GM18502 (cell line): ENCODE measurements around the gene EPN2.

ENCODE experiments used
- ATAC-seq: cut with Tn5 transposase; IDR thresholded peaks from one replicate; pipeline ENCODE4 v1.9.1; 2021; ENCODE audit warnings: mild to moderate bottlenecking; ENCODE audit not compliant: unreplicated experiment, poor library complexity

The EPN2 gene

DNA sequence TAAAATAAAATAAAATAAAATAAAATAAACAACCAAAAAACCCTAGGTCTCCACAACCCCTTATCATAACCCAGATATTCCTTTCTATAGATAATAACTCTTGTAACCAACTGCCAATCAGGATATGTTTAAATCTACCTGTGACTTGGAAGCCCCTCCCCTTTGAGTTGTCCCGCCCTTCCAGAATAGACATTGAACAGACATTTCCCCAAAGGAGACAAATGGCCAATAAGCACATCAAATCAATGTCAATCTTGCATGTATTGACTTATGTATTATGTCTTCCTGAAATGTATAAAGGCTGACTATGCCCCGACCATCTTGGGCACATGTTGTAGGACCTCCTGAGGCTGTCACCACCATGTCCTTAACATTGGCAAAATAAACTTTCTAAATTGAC lies 139.6 kb downstream of the EPN2 start:
- ATAC-seq, result no peak

DNA sequence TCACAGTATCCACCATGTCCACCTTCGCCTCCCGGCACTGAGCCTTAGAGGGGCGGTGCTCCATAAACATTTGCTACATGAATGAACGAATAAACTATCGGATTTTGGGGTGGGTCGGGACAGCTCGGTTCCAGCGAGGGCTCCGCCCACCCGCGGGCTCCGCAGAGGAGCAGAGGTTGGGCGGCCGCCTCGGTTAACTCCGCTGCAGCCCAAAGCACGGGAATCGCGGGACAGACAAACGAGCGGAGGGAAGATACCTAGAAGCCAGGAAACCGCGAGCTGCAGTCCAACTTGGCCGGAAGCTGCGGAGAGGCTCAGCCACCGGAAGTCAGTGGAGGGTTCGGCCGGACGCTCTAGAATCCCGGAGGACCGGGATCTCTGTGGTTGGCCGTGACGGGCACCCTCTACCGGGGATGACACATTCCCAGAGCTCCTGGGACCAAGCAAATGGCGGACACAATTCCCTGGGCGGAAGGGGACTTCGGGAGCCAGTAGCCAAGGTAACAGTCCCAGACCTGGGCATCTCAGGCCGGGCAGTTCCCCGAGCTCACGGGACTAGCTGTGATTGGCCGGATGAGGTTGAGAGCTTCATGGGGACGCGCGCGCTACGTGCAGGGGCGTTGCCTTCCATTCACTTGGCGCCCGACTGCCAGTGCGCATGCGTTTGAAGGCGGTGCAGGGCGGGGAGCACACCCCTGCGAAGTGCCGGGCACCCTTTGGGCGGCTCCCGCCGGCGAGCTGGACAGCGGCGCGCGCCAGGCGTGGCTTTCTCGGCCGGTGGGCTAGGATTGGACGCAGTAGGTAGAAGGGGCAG lies 140.6 kb downstream of the EPN2 start:
- ATAC-seq, result peak; percentile 92

DNA sequence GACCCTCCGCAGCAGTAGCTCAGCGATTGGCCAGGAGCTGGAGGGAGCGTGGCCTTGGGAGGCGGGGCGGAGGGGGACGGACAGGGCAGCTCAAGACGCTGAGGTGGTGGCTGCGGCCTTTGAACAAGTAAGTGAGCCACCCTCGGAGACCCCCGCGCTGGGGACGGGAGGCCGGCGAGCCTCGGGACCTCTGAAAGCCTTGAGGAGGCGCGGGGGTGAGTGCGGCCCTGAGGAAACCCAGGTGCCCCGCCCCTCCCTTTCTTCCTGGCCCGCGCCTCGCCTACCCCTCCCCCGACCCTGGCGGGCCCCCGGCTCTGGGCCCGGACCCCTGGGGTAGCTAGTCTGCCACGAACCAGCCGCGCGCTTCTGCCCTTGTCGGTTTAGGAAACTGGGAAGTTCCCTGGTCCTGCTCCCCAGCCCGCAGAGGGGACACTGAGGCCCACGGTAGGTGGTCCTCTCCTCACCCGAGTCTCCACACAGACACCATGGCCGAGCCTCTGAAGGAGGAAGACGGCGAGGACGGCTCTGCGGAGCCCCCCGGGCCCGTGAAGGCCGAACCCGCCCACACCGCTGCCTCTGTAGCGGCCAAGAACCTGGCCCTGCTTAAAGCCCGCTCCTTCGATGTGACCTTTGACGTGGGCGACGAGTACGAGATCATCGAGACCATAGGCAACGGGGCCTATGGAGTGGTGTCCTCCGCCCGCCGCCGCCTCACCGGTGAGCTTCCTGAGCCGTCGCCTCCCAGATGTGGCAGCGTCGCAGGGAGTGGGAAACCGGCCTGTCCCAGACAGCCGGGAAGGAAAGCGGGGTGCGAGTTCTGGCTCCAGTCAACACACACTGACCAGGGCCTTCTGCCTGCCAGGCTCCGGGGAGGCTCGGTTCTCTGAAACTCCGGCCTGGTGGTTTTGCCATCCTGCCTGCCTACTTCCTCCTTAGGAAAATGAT lies 141.5 kb downstream of the EPN2 start, which contains the start of gene MAPK7:
TSS of gene MAPK7 (plus strand) at position 83 of the 945 bp plus-strand sequence. CDS start at position 486, 403 bp downstream.
- peak; percentile 13 for ATAC-seq

DNA sequence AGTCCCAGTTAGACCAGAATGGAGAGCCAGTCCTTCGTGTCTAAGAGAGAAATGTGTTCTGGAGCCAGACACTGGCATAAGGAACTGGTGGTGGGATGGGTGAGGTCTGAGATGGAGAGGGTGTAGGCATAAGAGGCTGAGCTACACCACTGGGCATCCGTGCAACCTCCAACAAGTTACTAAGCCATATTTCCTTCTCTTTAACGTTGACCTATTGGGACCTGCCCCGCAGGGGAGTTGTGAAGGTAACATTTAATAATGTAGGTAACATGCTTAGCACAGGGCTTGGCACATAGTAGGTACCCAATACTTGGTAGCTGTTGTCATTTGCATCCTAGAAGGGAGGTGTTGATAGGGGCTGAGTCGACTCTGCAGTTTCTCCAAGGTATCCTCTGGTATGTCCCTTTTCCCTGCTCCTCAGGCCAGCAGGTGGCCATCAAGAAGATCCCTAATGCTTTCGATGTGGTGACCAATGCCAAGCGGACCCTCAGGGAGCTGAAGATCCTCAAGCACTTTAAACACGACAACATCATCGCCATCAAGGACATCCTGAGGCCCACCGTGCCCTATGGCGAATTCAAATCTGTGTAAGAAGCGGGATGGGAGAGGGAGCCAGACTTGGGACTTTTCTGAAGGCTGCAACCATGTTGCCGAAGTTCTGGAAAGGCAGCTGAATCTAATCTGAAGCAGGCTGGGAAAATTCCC lies 142.3 kb downstream of the EPN2 start:
- ATAC-seq, result no peak

DNA sequence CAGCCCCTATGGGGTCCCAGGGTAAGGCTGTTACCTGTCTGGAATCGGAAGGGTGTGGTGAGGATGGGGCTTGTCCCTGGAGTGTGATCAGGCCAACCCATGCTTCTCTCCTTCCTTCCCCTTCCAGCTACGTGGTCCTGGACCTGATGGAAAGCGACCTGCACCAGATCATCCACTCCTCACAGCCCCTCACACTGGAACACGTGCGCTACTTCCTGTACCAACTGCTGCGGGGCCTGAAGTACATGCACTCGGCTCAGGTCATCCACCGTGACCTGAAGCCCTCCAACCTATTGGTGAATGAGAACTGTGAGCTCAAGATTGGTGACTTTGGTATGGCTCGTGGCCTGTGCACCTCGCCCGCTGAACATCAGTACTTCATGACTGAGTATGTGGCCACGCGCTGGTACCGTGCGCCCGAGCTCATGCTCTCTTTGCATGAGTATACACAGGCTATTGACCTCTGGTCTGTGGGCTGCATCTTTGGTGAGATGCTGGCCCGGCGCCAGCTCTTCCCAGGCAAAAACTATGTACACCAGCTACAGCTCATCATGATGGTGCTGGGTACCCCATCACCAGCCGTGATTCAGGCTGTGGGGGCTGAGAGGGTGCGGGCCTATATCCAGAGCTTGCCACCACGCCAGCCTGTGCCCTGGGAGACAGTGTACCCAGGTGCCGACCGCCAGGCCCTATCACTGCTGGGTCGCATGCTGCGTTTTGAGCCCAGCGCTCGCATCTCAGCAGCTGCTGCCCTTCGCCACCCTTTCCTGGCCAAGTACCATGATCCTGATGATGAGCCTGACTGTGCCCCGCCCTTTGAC lies 143.5 kb downstream of the EPN2 start:
- ATAC-seq, result no peak

DNA sequence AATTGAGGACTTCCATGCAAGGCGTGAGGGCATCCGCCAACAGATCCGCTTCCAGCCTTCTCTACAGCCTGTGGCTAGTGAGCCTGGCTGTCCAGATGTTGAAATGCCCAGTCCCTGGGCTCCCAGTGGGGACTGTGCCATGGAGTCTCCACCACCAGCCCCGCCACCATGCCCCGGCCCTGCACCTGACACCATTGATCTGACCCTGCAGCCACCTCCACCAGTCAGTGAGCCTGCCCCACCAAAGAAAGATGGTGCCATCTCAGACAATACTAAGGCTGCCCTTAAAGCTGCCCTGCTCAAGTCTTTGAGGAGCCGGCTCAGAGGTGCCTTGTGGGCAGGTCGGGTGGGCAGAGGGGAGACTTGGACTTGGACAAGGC lies 144.2 kb downstream of the EPN2 start:
- ATAC-seq, result no peak

DNA sequence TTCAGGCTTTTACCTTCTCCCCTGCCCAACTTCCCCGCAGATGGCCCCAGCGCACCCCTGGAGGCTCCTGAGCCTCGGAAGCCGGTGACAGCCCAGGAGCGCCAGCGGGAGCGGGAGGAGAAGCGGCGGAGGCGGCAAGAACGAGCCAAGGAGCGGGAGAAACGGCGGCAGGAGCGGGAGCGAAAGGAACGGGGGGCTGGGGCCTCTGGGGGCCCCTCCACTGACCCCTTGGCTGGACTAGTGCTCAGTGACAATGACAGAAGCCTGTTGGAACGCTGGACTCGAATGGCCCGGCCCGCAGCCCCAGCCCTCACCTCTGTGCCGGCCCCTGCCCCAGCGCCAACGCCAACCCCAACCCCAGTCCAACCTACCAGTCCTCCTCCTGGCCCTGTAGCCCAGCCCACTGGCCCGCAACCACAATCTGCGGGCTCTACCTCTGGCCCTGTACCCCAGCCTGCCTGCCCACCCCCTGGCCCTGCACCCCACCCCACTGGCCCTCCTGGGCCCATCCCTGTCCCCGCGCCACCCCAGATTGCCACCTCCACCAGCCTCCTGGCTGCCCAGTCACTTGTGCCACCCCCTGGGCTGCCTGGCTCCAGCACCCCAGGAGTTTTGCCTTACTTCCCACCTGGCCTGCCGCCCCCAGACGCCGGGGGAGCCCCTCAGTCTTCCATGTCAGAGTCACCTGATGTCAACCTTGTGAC lies 144.7 kb downstream of the EPN2 start:
- no peak for ATAC-seq

DNA sequence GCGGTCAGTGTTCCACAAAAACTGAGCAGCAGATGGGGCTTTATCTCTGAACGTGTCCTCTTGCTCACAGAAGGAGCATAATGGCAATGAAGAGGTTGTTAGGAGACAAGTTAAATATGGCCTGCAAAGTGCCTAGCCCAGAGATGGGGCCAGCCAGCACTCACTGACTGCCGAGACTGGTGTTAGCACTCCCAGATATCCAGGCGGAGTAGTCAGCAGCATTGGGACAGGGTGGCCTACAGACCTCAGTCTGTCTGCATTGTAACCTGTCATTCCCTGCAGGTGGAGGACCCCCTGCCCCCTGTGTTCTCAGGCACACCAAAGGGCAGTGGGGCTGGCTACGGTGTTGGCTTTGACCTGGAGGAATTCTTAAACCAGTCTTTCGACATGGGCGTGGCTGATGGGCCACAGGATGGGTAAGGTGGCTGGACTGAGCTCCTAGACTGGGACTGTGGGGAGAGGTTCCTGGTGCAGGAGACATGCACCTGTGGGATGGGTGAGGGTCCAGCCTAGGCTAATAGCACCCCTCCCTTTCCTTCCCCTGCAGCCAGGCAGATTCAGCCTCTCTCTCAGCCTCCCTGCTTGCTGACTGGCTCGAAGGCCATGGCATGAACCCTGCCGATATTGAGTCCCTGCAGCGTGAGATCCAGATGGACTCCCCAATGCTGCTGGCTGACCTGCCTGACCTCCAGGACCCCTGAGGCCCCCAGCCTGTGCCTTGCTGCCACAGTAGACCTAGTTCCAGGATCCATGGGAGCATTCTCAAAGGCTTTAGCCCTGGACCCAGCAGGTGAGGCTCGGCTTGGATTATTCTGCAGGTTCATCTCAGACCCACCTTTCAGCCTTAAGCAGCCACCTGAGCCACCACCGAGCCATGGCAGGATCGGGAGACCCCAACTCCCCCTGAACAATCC lies 145.6 kb downstream of the EPN2 start:
- no peak for ATAC-seq

DNA sequence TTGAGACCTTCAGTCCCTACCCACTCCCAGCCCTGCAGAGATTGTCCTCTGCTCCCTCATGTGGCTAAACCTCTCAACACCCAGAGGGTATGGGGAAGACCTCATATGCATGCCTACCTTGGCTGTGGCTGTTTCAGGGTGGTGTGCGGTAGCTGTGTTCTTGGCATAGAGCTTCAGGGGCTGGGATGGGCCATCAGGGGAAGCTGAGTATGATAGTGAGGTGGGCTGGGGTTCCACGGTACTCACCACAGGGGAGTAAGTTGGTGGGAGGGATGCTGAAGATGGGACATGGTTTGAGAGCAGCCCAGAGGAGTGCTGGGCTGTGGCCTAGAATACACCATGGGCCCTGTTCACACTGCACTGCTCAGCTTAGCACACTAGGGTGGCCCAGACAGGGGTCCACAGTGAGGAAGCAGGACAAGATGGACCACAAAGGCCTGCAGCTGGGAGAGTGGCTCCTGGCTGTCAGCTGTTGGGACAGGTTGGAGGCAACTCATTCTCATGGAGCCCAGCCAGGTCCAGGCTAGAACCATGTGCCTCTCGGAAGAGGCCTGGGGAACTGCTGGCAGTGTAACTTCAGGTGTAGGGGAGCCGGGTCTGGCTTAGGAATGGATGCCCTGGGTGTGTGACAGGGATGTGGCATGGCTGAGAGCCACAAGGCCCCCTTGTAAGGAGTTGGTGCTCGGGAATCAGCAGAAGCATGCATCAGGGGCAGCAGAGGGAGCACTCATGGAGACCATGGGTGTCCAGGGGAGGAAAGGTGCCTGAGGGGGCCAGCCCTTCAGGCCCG lies 146.7 kb downstream of the EPN2 start:
- no peak for ATAC-seq

DNA sequence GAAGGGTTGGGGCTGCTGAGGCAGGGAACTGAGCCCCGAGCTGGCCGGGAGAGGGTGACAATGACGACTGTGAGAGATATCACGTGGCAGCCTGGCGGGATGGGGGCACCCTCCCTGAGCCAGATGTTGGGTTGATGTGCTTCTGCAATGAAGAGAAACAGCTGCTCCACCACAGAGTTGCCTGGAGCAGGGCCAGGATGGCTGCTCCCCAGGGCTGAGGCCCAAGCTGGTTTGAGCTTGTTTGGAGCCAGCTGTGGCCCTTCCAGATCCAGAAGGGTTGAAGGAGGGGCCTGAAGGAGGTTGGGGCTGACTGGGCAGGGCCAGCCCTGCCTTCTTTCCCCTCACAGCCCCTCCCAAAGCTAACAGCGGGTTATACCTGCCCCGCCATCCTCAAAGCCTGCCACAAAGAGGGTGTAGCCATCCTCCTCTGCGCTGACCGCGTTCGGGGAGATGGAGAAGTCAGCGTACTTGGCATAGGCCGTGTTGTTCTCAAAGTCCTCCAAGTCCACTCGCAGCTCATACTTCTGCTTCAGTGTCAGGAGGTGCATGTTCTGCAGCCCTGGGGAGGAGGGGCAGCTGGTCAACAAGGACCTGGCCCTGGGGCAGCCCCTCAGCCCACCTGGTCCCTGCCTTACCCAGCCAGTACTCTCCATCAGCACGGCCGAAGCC lies 147.7 kb downstream of the EPN2 start:
- ATAC-seq, result no peak

DNA sequence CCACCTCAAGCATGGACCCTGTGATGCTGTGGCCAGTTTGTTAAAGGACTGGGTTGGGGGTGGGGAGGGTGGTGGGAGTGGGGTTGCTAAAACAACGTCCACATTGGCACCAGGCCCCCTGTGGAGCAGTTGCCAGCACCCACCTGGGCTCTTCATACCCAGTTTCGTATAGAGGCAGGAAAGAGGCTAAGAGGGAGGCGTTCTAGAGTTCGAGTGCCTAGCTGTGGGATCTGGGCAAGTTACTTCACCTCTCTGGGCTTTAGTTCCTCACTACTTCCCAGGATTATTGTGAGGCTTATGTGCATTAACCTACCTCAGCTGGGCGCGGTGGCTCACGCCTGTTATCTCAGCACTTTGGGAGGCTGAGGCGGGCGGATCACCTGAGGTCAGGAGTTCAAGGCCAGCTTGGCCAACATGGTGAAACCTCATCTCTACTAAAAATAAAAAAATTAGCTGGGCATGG lies 148.4 kb downstream of the EPN2 start:
- no peak for ATAC-seq
